Measurements from ENCODE around the gene USF3.

USF3 gene, protein sequence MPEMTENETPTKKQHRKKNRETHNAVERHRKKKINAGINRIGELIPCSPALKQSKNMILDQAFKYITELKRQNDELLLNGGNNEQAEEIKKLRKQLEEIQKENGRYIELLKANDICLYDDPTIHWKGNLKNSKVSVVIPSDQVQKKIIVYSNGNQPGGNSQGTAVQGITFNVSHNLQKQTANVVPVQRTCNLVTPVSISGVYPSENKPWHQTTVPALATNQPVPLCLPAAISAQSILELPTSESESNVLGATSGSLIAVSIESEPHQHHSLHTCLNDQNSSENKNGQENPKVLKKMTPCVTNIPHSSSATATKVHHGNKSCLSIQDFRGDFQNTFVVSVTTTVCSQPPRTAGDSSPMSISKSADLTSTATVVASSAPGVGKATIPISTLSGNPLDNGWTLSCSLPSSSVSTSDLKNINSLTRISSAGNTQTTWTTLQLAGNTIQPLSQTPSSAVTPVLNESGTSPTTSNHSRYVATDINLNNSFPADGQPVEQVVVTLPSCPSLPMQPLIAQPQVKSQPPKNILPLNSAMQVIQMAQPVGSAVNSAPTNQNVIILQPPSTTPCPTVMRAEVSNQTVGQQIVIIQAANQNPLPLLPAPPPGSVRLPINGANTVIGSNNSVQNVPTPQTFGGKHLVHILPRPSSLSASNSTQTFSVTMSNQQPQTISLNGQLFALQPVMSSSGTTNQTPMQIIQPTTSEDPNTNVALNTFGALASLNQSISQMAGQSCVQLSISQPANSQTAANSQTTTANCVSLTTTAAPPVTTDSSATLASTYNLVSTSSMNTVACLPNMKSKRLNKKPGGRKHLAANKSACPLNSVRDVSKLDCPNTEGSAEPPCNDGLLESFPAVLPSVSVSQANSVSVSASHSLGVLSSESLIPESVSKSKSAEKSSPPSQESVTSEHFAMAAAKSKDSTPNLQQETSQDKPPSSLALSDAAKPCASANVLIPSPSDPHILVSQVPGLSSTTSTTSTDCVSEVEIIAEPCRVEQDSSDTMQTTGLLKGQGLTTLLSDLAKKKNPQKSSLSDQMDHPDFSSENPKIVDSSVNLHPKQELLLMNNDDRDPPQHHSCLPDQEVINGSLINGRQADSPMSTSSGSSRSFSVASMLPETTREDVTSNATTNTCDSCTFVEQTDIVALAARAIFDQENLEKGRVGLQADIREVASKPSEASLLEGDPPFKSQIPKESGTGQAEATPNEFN (N-terminal part only)
- 42.8 to 118 (median 78.2) reads per million in 9 experiments for total RNA-seq

DNA sequence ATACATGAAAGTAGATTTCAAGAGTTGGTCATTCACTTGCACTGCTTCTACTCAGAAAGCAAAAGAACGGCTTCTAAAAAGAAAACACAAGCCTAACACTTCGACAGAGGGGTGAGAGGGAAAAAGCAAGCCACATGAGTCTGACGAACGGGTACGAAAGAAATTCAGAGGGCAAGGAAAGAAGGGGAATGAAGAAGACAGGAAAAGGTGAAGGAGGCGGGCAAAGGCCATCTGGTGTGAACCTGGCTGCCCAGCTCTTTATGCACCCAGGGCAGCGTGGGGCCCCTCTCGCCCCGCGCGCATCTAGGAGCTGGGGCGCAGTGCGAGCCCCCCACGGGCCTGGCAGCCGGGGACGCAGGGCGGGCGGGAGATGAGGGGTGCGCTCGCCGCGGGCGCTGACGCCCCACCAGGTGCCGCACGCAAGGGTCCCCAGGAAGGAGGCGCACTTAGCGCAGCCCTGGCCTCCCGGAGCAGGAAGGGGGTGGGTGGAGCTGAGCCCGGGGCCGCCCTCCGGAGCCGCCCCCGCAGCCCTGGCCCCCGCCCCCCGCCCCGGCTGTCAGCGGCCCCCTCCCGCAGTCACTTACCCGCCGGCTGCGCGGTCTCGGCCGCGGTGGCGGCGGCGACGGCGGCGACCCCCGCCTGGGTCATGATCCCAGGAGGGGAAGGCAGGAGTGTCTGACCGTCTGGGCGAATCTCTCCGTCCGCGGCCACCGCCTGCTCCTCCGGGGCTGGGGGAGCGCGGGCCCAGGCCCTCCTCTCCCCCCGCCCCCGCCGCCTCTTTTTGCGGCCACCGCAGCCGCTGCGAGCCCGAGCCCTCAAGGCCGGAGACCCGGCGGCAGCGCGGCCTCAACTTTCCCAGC, at the start of gene USF3:
Gene USF3 (minus strand): TSS at position 857 of the 860 bp plus-strand sequence. CDS start 21,764 bp downstream, outside the sequence.
- Mint-ChIP-seq H3K4me1 (ENCODE audit: low read depth in 2 of 2) (peaks cover 21 to 35% of the 10 kb centered on the region in 2 donors), H3K27ac (peak within 1 kb of the TSS; percentile 92), H3K4me3 (peak within 1 kb of the TSS; percentile 82 to 92), H3K36me3 (ENCODE audit: insufficient read depth) (peaks cover 4% of the 10 kb centered on the region), H3K9me3 (no peaks in the 10 kb centered on the region), H3K27me3 (no peaks in the 10 kb centered on the region)
- peak; percentile 71 to 80 (median 77) for DNase-seq
- ATAC-seq (replicated peaks) = peak; percentile 73

DNA sequence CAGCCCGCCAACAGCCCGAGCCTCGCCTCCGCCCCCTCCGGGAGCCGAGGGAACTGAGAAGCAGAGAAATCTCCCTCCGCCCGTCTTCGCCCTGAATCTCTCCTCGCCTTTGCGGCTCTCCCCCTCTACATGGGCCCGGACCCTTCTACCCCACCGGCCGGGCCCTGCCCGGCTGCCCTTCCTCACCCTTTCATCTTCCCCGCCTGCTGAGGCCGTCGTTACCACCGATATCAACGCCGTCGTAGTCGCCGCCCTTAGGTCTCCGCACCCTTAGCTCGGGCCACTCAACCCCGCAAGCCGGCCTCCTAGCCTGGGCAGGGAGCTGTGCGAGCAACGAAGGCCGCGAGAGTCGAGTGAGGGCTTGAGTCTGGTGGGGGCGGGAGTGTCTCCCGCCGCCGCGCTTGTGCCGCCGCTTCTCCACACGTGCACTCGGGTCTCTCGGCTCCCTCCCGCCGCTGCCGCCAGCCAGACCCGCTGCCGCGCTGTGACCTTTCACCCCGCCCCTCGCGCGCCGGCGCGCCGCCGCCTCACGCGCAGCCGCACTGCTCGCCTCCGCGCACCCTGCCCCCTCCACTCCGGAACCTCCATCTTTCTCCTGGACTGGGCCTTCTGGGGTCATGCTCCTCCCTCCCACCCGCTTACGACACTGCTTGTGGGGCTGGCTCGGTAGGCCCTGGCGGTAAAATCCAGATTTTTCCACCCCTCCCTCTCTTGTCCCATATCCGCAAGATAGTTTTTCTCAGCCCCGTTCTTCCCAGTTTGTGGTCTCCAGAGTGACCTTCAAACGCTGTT, 49.5 kb upstream of the USF3 start, which contains the start of gene NAA50:
Gene NAA50 (minus strand): TSS at position 494 of the 792 bp plus-strand sequence. CDS start 300 bp downstream, at position 194.
- Mint-ChIP-seq H3K9me3 (no peaks in the 10 kb centered on the region), H3K27me3 (no peaks in the 10 kb centered on the region), H3K4me3 (peak within 1 kb of the TSS; percentile 95 to 99), H3K27ac (peak within 1 kb of the TSS; percentile 100), H3K36me3 (ENCODE audit: insufficient read depth) (peaks cover 64% of the 10 kb centered on the region), H3K4me1 (ENCODE audit: low read depth in 2 of 2) (peaks cover 46 to 66% of the 10 kb centered on the region in 2 donors)
- DNase-seq (peak; percentile 89 to 92 (median 89)), ATAC-seq (replicated peaks) (peak; percentile 72)

DNA sequence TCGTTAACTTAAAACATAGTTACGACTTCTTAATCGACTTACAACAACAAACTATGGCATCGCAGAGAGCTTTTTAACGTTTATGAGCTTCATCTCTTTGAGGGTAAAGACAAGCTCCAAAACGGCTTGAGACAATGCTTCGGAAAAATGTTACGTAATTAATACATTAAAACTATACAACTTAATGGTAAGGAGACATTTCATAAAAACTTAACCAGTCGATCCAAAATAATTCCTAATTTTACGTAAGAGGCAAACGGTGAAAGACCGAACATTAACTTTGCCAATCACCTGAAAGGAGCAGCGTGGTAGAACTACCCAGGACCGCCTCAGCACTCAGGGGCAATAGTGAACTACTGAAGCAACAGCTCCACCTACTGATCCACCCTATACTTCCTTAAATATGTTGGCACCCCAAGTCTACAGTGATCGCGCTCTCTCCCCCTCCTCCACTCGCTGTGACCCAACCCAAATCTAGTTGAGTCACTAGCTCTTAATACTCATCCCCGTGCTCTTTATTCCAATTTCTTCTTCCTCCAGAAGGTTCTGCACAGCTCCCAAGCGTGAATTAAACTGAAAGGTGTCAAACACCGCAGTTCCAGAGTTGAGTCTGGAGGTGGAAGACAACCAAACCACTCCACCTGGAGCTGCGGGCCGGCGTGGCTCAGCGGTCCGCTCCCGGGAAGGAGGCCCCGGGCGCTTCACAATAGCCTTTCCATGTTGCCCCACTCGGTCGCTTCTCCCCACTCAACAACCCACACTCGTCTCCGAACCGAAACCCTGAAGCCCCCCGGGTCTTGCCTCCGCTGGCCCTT, 48.7 kb upstream of the USF3 start:
- ATAC-seq (replicated peaks) (peak; percentile 61), DNase-seq (peak; percentile 77 to 83 (median 79))

DNA sequence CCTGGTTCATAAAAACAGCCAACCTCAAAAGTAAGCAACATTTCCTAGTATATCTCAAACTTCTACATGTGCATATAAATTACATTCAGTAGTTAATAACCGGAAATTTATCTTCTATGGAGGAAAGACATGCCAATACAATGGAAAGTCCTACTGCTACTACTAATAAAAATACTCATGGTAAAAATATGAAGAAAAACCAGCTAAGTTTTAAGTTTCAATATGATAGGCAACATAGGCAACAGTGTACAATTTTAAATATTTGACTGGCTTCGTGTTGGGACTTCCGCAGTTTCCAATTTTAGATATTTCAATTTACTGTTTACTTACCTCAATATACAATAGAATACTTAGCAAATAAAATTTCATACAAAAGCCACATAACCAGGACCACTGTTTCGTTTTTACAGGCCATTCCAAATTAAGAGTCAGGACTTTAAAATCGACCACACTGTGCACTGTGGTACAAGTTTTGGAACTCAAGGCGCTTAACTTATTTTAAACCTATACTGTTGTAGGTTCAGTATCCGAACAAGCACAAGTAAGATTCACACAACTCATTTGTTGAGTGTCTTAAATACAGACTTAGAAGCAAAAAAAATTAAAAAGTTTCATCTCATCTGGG, 46.7 kb upstream of the USF3 start:
- H3K36me3 Mint-ChIP-seq (ENCODE audit: insufficient read depth) = peaks cover 64% of the 10 kb centered on the region
- H3K27ac Mint-ChIP-seq = peak overlapping the region; percentile 100
- DNase-seq (peak in 1 of 3 experiments; percentile 14), ATAC-seq (replicated peaks) (no peak)
- H3K4me3 Mint-ChIP-seq = peak overlapping the region; percentile 95 to 99
- H3K9me3 Mint-ChIP-seq = no peaks in the 10 kb centered on the region
- peaks cover 45 to 69% of the 10 kb centered on the region in 2 donors for H3K4me1 Mint-ChIP-seq (ENCODE audit: low read depth in 2 of 2)
- H3K27me3 Mint-ChIP-seq = no peaks in the 10 kb centered on the region

More for the DNA sequence above, 48.7 kb upstream of the USF3 start:
- H3K4me1 Mint-ChIP-seq (ENCODE audit: low read depth in 2 of 2) = peaks cover 47 to 69% of the 10 kb centered on the region in 2 donors
- peaks cover 64% of the 10 kb centered on the region for H3K36me3 Mint-ChIP-seq (ENCODE audit: insufficient read depth)
- peak overlapping the region; percentile 95 to 99 for H3K4me3 Mint-ChIP-seq
- no peaks in the 10 kb centered on the region for H3K27me3 Mint-ChIP-seq
- H3K9me3 Mint-ChIP-seq = no peaks in the 10 kb centered on the region
- peak overlapping the region; percentile 100 for H3K27ac Mint-ChIP-seq

DNA sequence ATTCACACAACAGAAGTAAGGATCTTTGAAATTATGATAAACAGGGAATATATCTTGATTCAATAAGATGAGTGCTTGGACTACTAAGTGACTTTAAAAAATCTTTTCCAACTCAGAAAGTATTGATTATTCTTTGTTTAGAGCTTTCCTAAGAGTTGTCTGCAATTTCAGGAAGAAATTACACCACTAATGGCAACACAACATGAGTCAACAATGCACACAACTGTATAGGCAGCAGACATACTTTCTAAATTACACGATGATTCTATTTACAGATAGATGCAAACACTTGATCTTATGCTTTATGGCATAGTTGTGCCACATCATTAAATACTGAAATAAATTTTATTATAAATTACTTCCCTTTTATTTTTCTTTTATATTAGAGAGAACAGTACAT, 45.2 kb upstream of the USF3 start:
- ATAC-seq (replicated peaks) (no peak), DNase-seq (no peak)
- Mint-ChIP-seq H3K27me3 (no peaks in the 10 kb centered on the region), H3K4me3 (peak overlapping the region; percentile 95 to 99), H3K4me1 (ENCODE audit: low read depth in 2 of 2) (peaks cover 42 to 70% of the 10 kb centered on the region in 2 donors), H3K36me3 (ENCODE audit: insufficient read depth) (peaks cover 58% of the 10 kb centered on the region), H3K27ac (peak overlapping the region; percentile 100), H3K9me3 (no peaks in the 10 kb centered on the region)

DNA sequence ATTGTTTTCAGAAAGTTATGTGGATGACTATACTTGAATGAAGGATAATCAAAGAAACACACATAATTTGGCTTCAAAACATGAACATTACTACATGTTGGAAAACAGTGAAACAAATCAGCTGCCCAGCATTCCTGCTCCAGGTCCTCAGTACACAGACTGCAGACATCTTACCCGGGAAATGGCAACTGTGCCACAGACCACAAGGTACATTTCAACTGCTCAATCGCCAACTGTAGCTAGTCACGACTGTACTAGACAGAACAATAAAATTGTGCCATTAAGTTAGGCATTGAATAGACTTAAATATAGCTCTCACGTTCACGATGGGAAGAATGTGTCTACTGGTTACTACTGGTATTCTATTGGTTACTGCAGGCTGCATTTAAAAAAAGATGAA, 44.6 kb upstream of the USF3 start:
- ATAC-seq (replicated peaks) = no peak
- Mint-ChIP-seq H3K4me1 (ENCODE audit: low read depth in 2 of 2) (peaks cover 46 to 70% of the 10 kb centered on the region in 2 donors), H3K27ac (peak overlapping the region; percentile 100), H3K27me3 (no peaks in the 10 kb centered on the region), H3K36me3 (ENCODE audit: insufficient read depth) (peaks cover 53% of the 10 kb centered on the region), H3K4me3 (peak overlapping the region; percentile 95 to 99), H3K9me3 (no peaks in the 10 kb centered on the region)
- DNase-seq = no peak

DNA sequence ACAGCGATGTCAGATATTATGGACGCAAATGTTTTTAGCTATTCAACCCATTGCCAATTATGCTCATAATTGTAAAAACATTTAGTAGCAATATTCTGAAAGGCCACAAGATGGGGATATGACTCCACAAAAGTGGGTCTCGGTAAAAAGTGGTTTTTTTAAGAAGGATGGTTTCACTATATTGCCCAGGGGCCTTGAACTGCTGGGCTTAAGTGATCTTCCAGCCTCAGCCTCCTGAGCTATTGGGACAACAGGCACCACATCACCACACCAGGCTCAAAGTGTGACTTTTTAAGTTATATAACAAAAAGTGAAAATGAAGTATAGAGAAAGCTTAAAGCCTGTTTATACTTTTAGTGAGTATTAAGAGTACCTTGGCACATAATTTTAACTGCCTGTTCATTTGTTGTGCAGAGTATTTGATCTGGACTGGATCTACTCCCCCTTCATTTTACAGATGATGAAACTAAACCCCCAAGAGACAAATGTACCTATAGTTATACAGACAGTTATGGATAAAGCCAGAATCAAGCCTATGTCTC, 40.2 kb upstream of the USF3 start:
- Mint-ChIP-seq H3K27ac (peak overlapping the region; percentile 82 to 100), H3K27me3 (no peaks in the 10 kb centered on the region), H3K36me3 (ENCODE audit: insufficient read depth) (peaks cover 21% of the 10 kb centered on the region), H3K4me3 (peak overlapping the region in 1 of 2 donors; percentile 2), H3K4me1 (ENCODE audit: low read depth in 2 of 2) (peaks cover 22 to 51% of the 10 kb centered on the region in 2 donors), H3K9me3 (no peaks in the 10 kb centered on the region)
- DNase-seq = peak; percentile 37 to 51 (median 45)
- ATAC-seq (replicated peaks) = peak; percentile 93

DNA sequence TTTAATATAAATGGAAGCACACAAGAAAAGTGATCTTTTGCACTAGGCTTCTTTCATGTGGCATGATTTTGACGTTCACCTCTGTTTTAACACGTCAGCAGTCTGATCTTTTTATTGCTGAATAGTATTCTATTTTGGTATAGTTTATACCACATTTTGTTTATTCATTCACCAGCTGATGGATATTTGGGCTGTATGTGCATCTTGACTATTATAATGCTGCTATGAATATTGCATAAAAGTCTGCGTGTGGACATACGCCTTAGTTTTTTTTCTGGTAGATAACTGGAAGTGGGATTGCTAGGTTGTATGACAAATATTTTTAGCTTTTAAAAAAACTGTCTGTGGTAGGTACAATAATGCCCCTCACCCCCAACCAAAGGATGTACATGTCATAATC, 35.3 kb upstream of the USF3 start:
- Mint-ChIP-seq H3K36me3 (ENCODE audit: insufficient read depth) (peaks cover 17% of the 10 kb centered on the region), H3K4me3 (no peak overlapping the region), H3K9me3 (no peaks in the 10 kb centered on the region), H3K4me1 (ENCODE audit: low read depth in 2 of 2) (peaks cover 13 to 43% of the 10 kb centered on the region in 2 donors), H3K27me3 (no peaks in the 10 kb centered on the region), H3K27ac (peak overlapping the region in 1 of 2 donors; percentile 62)
- DNase-seq (no peak), ATAC-seq (replicated peaks) (no peak)

DNA sequence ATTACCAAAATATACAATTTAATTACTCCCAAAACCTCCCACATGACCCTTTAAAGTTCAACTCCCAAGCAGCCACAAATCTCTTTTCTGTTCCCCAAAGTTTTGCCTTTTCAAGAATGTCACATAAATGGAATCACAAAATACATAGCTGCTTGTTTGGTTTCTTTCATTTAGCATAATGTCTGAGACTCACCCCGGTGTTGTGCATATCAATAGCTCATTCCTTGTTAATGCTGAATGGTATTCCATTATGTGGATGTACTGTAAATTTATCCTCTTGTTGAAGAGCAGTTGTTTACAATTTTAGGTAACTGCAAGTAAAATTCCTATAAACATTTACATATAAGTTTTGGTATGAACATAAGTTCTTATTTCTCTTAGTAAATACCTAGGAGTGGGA, 34.1 kb upstream of the USF3 start:
- no peaks in the 10 kb centered on the region for H3K9me3 Mint-ChIP-seq
- H3K4me3 Mint-ChIP-seq = no peak overlapping the region
- H3K27ac Mint-ChIP-seq = peak overlapping the region; percentile 49 to 62
- DNase-seq (no peak), ATAC-seq (replicated peaks) (no peak)
- peaks cover 8 to 45% of the 10 kb centered on the region in 2 donors for H3K4me1 Mint-ChIP-seq (ENCODE audit: low read depth in 2 of 2)
- H3K36me3 Mint-ChIP-seq (ENCODE audit: insufficient read depth) = peaks cover 16% of the 10 kb centered on the region
- no peaks in the 10 kb centered on the region for H3K27me3 Mint-ChIP-seq

DNA sequence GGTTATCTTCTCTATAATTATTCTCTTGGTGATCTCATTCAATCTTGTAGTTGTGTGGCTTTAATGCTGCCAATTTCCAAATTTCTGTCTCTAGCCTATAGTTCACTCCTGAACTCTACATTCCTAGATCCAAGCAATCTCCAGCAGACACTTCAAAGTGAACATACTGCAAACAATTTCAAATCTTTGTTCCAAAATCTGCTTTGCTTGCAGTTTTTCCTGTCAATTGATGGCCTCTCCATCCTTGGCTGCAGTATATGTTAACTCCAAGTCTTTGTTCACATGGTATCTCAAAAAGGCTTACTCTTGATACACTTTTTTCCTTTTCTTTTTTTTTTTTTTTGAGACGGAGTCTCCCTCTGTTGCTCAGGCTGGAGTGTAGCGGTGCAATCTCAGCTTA, 32.2 kb upstream of the USF3 start:
- H3K27me3 Mint-ChIP-seq = no peaks in the 10 kb centered on the region
- no peak overlapping the region for H3K27ac Mint-ChIP-seq
- H3K4me1 Mint-ChIP-seq (ENCODE audit: low read depth in 2 of 2) = peaks cover 9 to 51% of the 10 kb centered on the region in 2 donors
- ATAC-seq (replicated peaks) (no peak), DNase-seq (no peak)
- H3K9me3 Mint-ChIP-seq = no peaks in the 10 kb centered on the region
- no peak overlapping the region for H3K4me3 Mint-ChIP-seq
- H3K36me3 Mint-ChIP-seq (ENCODE audit: insufficient read depth) = peaks cover 26% of the 10 kb centered on the region
